IPS DF 4.7 (cell line): ENCODE data around the gene PLSCR1.

Source experiments
- DNase-seq: peaks from one replicate; pipeline ENCODE4 v3.0.0-alpha.2; 2013; ENCODE audit warnings: low spot score; ENCODE audit errors: extremely low read depth

PLSCR1 gene

GRCh38 chr3:146473726-146474125 lies 70.7 kb downstream of the PLSCR1 start:
- DNase-seq = no peak

GRCh38 chr3:146472611-146473010 lies 71.8 kb downstream of the PLSCR1 start:
- no peak for DNase-seq

- DNase-seq = no peak
These were observed 73.4 kb downstream of the PLSCR1 start for GRCh38 chr3:146471012-146471411.

GRCh38 chr3:146470425-146470990 lies 73.9 kb downstream of the PLSCR1 start:
- DNase-seq = no peak

- no peak for DNase-seq
These were observed 75.0 kb downstream of the PLSCR1 start, which contains the start of gene PLSCR2 for GRCh38 chr3:146469150-146470017. Gene PLSCR2, minus strand, starts transcription at chr3:146469561. Its CDS starts 9,657 bp downstream, at chr3:146459904.

- DNase-seq = no peak
These were observed 75.7 kb downstream of the PLSCR1 start for GRCh38 chr3:146468671-146469149.

- no peak for DNase-seq
These were observed 76.2 kb downstream of the PLSCR1 start for GRCh38 chr3:146468234-146468633.

GRCh38 chr3:146466604-146467003 lies 77.8 kb downstream of the PLSCR1 start:
- DNase-seq = no peak

GRCh38 chr3:146465693-146466465 lies 78.5 kb downstream of the PLSCR1 start:
- DNase-seq = no peak
